Coronary artery (tissue), 2 donors: ENCODE results near the gene RSF1.

ENCODE experiments used
- DNase-seq: peaks from one replicate; pipeline ENCODE4 v3.0.0-alpha.2; 2017; ENCODE audit warnings: low spot score
- H3K27ac ChIP-seq, 2 donors: fragments of 200-600 bp; sonication (generic); one replicate each; pipeline ENCODE4 v1.5.1; 2016 to 2019
- H3K4me3 ChIP-seq: fragments of 200-600 bp; sonication (generic); 2 replicates; pipeline ENCODE4 v1.5.1; 2016; ENCODE audit warnings: mild to moderate bottlenecking, moderate library complexity
- TF ChIP-seq, protein P1 (sequence below): fragments of 200-600 bp; sonication (generic); IDR thresholded peaks from one replicate; pipeline ENCODE4 v1.5.1; 2019; ENCODE audit warnings: antibody characterized with exemption

The RSF1 gene

DNA sequence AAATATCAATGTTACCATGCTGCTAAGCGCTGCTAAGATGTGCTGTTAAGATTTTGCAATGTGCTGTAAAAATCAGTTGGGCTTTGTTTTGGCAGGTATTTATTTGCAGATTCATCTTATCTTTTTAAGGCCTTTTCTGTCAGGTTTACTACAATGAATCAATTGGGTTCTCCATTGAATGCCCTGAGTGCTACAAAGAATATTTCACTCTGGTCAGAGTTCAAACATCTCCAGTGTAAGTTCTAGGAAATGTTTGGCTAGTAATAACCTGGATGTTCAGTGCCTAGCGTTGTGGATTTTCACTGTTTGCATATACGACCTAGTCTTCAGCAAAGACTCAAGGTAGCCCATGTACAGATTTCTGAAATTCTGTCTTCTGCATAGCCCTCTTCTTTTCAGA, 36.0 kb downstream of the RSF1 start:
- H3K4me3 ChIP-seq, result no peak overlapping the region
- H3K27ac ChIP-seq, result no peak overlapping the region
- TF ChIP-seq, protein P1, sequence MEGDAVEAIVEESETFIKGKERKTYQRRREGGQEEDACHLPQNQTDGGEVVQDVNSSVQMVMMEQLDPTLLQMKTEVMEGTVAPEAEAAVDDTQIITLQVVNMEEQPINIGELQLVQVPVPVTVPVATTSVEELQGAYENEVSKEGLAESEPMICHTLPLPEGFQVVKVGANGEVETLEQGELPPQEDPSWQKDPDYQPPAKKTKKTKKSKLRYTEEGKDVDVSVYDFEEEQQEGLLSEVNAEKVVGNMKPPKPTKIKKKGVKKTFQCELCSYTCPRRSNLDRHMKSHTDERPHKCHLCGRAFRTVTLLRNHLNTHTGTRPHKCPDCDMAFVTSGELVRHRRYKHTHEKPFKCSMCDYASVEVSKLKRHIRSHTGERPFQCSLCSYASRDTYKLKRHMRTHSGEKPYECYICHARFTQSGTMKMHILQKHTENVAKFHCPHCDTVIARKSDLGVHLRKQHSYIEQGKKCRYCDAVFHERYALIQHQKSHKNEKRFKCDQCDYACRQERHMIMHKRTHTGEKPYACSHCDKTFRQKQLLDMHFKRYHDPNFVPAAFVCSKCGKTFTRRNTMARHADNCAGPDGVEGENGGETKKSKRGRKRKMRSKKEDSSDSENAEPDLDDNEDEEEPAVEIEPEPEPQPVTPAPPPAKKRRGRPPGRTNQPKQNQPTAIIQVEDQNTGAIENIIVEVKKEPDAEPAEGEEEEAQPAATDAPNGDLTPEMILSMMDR, result no peak

DNA sequence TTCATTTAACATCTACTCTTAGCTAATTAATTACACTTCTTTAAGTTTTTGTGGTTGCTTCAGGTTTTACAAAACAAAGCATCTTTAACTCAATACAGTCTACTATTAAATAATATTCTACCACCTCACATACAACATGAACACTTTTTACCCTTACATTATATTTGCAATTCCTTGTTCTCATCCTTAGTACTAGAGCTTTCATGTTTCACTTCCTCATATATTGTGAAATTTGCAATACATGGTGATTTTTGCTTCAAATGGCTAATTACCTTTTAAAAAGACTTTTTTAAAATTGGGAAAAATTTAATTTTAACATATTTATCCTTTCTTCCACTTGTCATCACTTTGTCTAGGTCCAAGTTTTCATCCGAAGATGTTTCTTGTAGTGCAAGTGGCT, 37.5 kb downstream of the RSF1 start:
- Histone ChIP-seq H3K4me3 (no peak overlapping the region), H3K27ac (no peak overlapping the region)
- TF ChIP-seq, protein P1, result no peak
- DNase-seq, result no peak

More for the DNA sequence above, 36.0 kb downstream of the RSF1 start:
- DNase-seq, result no peak

DNA sequence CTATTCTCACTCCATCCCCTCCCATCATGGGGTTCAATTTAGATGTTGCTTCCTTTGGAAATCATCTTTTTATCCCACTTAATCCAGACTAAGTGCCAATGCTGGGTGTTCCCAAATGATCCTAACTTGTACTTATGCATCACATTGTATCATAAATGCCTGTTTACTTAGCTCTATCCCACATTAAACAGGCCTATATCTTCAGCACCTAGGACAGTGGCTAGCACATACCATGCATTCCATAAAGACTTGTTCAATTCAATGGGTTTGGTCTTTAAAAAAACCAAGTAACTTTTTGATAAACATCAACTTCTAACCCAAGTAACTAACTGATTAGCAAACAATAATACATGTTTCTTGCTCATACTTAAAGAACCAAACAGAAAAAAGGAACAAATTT, 40.6 kb downstream of the RSF1 start:
- H3K27ac ChIP-seq, result no peak overlapping the region
- H3K4me3 ChIP-seq, result no peak overlapping the region
- TF ChIP-seq, protein P1, result no peak
- no peak for DNase-seq

DNA sequence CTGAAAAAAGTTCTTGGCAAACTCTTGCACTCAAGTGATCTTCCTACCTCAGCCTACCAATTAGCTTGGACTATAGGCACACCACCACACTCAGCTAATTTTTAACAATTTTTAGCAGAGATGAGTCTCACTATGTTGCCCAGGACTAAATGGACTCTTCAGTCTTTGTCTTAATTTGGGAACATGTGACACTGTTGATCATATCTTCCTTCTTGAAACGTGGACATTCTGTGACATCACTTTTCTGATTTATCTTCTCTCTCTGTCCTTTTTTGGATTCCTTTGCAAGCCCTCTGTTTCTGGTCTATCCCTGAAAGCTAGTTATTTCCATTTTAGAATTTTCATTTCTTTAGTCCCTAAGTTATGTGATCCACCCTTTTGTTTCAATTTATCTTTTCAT, 42.0 kb downstream of the RSF1 start:
- TF ChIP-seq, protein P1, result no peak
- H3K4me3 ChIP-seq, result no peak overlapping the region
- H3K27ac ChIP-seq, result no peak overlapping the region
- no peak for DNase-seq

DNA sequence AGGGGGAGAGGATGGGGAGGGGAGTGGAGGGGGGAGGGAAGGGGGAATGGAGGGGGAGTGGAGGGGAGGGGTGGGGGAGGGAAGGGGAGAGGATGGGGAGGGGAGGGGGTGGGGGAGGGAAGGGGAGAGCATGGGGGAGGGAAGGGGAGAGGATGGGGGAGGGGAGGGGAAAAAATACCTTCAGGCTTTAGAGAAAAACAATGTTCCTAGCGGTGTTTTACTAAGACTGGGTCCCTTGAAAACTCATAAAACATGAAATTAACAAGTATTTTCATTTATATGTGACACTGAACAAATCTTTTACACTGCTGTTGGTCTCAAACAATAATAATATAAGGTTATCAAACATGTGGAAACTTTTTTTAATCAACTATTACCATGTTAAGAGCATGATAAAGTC, 42.4 kb downstream of the RSF1 start:
- Histone ChIP-seq H3K27ac (no peak overlapping the region), H3K4me3 (no peak overlapping the region)
- DNase-seq, result no peak
- TF ChIP-seq, protein P1, result no peak

DNA sequence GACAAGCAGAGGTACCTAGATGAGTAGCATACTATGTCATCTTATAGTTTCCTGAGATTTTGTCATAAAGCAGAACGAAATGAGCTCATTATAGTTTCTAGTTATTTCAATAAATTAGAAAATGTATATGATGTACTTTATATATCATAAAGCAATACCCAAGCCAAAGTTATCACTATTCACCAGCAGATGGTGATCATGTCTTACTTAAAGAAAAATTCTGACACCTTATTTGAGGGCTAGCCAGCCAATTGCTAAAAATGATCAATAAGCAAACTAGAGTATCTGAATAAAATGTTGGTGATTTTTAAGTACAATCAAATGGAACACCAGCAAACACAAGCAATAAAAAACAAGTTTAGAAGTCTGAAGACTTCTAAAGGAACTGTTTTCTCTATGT, 44.1 kb downstream of the RSF1 start:
- TF ChIP-seq, protein P1, result no peak

DNA sequence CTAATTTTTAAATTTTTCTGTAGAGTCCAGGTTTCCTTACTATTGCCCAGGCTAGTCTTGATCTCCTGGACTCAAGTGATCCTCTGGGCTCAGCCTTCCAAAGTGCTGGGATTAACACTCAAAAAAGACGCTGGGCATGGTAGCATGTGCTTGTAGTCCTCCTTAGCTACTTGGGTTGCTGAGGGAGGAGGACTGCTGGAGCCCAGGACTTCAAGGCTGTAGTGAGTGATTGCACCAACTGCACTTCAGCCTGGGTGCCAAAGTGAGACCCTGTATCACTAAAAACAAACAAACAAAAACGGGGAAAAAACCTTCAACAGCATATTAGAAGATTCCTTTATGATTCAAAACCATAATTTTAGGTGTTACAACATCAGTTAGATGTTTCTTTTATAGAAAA, 44.6 kb downstream of the RSF1 start:
- DNase-seq, result no peak
- Histone ChIP-seq H3K27ac (no peak overlapping the region), H3K4me3 (no peak overlapping the region)
- TF ChIP-seq, protein P1, result no peak

More for the DNA sequence above, 44.1 kb downstream of the RSF1 start:
- H3K4me3 ChIP-seq, result no peak overlapping the region
- no peak for DNase-seq
- no peak overlapping the region for H3K27ac ChIP-seq
